GM21447 (cell line): ENCODE data around the gene RPL32.
"Not testable (repeated sequence)": the region's sequence is repeated elsewhere in the genome, so short reads cannot be mapped to it uniquely, and the experiment has no call there.

Experiments
- ATAC-seq: cut with Tn5 transposase; IDR thresholded peaks from one replicate; pipeline ENCODE4 v1.9.1; 2021; ENCODE audit not compliant: unreplicated experiment

RPL32 gene

DNA sequence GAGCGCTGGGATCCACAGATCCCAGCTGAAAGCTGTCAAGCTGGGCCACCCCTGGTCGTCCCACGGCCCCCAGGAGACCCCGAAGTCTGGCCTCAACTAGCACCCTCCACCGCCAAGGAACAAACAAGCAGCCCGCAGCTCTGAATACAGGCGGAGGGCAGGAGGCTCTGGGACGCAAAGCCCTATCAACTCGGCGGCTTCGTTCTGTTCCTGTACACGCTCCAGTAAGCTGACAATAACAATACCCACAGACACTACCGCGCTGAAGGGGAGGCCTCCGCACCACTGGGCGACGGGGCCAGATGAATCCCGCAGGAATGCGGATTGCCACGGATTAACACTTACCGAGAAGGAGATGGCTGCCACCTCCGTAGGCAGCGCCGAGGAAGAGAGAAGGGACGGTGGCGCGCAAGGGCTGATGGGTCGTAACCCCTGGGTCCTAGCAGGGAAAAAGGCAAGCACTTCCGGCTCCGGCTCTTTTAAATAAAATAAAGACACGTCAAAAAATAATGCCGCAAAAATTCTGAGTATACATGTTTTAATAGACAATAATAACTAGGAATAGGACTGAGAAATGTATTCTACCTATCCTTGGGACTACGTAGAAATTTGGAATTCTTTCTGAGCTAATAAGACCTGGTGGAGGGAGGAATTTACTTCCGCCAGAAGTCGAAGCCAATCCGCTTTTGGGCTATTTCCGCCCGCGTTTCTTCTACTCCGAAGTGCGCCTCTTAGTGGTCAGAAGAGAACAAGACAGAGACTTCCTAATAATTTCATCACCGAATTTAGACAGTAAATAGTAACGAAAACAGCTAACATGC, at the start of gene RPL32:
Gene RPL32 (minus strand): TSS at position 417 of the 821 bp plus-strand sequence. CDS start 1,328 bp downstream, outside the sequence.
- peak; percentile 90 for ATAC-seq

DNA sequence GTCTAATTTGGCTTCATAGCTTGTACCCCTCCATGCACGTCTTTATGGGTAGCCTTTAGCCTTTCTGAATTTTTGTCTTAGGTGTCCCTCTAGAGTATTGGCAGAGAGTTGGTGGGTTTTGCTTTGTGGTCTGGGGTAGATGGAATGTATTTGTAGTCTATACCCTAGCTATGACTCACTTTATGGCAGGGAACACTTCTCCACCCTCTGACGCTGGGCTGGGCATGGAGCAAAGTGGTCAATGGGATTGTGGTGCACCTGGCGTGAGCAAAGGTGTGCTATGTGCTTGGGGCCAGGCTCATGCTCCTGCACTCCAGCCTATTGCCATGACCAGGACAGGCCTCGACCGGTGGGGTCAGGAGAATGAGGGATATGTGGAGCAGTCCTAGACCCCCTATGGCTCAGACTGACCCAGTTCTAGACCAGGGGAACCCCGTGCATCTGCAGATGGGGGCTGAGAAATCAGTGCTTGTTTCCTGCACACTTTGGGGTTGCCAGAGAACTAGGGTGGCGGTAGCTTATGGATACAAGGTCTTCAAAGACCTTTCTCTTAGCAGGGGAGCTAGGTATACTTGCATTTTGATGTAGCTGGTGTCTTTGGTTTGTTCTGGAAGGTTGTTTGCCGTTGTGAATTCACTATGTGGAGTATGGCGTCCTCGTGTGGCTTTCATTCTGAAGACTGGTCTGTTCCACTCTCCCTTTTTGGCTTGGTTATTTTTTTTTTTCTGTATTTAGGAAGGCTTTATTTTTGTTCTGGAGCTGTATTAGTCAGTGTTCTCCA, 49.4 kb upstream of the RPL32 start:
- no peak for ATAC-seq

DNA sequence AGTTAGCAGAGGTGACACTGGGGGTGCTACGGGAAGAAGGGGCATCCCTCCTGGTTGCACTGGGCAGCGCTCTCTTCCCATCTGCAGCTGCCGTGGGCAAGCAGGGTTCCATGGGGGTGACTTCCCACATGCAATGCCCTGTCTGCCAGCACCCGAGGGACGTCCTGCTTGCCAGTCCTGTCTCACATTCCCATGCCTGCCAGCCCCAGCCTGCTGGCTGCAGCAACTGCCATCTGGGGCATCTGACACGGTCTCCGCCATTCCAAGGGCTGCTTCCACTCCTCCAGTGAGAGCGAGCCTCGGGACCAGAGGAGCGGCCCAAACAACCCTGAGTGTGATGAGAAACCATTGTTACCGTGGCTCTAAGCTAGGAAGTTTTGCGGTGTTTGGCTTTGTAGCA, 45.4 kb upstream of the RPL32 start:
- no peak for ATAC-seq

DNA sequence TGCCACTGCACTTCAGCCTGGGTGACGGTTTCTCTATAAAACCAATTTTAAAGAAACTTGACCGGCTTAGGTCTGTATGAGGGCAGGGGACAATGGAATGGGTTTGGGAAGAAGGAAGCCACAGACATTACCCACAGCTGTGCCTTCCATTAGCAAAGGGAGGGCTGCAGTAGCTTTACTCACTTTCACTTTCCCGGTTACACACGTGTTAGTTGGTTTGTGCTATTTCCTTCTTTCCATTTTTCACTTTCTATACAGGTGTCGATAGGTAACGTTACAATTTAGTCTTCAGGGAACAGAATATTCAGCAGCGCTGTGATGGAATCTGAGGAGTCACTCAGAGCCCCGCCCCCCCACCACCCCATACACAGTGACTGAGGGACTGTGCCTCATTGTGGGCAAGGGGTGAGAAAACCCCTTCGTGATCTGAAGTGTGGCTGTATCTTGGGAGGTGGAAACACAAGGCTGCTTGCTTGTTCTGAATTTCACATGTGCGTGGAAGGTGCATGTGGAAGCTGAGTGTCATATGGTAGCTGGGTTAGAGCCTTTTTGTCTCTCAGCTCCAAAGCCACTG, 44.8 kb upstream of the RPL32 start:
- peak; percentile 58 for ATAC-seq

DNA sequence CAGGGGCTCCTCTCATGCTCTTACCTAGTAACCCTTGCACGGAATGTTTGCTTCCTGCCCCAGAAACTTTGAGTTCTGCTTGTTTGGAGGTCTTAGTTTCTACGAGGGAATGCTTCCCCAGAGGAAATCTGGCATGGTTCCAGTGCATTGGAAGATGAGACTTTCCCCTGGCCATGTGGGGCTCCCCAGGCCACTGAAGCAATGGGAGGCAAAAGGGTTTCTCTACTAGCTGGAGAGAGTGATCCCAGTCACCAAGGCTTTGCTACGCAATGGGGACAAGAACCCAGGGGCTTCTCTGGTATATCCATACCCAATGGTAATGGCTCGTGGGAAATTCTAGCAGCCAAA, 44.2 kb upstream of the RPL32 start:
- ATAC-seq: no peak

DNA sequence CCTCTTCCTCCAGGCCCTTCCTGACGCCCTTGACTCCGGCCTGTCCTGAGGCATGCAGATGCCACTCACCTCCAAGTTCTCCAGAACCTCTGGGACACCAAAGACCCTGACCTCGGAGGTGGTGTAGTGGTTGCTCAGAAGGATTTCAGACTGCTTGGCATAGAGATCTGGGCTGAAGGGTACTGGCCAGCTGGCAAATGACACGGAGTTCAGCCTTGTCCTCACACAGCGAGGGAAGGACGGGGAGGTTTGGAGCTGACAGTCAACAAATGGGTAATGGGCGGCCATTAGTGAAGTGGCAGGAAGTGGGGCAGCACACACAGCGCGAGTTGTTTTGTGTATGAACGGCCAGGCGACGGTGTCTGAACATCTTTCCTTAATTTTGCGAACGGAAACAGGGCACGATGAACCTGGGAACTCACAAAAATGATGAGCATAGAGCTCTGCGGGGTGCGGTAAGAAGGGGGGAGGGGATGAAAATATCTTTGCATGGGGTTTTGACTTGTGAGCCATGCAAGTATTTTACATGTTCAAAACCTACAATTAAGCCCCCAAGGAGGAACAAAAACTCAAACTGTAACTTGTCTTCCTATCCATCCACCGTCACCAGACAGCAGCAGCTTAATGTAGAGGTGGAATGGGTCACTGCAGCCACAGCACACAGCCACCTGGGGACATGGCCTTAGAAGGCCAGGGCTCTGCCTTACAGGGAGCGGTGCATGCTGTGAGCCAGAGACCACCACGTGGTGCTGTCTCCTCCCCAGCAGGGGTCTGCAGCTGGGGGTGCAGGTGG, 43.6 kb upstream of the RPL32 start:
- no peak for ATAC-seq

DNA sequence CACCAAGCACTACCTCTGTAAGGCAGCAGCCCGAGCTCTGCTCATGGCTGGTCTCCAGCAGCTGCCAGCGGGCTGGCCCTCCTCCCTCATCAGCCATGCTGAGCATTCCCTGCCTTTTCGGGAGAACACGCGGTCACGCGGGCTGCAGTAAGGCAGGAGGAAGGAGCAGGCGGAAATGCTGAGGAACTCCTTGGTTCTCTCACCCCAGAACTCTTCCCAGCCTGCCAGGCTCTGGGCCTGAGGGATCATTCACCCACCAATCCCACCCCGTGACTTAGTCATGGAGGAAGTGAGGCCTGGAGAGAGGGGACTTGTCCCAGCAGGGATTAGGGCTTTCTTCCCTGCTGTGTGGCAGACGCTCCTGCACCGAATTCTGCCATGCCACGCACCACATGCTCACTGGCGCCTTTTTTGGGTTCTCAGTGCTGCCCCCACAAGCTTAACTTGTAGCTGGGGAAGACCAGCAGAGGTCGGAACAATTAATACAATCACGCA, 42.9 kb upstream of the RPL32 start:
- no peak for ATAC-seq

DNA sequence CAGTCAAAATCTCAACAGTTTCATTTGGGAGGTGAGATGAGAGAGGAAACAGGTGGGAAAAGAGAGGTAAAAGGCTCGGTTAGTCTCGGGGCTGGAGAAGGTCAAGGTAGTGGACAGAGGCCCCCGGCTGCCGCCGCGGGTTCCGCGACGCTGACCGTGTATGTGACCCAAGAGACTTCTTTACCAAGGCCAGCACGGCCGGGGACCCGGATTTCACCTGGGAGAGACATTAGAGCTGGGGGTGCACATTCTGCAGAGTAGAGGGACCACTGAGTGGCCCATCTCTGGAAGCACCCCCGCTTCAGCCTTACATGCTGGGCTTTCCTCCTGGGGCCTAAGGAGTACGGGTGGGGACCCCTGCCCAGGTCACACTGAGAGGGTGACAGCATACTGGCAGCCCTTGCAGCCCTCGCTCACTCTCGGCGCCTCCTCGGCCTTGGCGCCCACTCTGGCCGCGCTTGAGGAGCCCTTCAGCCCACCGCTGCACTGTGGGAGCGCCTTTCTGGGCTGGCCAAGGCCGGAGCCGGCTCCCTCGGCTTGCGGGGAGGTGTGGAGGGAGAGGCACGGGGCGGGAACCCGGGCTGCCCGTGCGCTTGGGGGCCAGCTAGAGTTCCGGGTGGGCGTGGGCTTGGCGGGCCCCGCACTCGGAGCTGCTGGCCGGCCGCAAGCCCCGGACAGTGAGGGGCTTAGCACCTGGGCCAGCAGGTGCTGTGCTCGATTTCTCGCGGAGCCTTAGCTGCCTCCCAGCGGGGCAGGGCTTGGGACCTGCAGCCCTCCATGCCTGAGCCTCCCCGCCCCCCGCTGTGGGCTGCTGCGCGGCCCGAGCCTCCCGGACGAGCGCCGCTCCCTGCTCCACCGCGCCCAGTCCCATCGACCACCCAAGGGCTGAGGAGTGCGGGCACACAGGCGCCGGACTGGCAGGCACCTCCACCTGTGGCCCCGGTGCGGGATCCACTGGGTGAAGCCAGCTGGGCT, 41.3 kb upstream of the RPL32 start:
- no peak for ATAC-seq

DNA sequence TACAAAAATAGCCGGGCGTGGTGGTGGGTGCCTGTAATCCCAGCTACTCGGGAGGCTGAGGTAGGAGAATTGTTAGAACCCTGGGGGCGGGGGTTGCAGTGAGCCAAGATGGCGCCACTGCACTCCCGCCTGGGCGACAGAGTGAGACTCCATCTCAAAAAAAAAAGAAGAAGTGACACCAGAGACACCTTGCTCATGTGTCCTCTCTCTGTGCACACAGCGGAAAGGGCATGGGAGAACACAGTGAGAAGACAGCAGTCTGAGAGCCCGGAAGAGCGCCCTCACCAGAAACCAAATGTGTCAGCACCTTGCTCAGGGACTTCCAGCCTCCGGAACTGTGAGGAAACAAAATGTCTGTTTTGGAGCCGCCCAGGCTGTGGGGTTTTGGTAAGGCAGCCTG, 40.5 kb upstream of the RPL32 start:
- ATAC-seq: peak; percentile 56

DNA sequence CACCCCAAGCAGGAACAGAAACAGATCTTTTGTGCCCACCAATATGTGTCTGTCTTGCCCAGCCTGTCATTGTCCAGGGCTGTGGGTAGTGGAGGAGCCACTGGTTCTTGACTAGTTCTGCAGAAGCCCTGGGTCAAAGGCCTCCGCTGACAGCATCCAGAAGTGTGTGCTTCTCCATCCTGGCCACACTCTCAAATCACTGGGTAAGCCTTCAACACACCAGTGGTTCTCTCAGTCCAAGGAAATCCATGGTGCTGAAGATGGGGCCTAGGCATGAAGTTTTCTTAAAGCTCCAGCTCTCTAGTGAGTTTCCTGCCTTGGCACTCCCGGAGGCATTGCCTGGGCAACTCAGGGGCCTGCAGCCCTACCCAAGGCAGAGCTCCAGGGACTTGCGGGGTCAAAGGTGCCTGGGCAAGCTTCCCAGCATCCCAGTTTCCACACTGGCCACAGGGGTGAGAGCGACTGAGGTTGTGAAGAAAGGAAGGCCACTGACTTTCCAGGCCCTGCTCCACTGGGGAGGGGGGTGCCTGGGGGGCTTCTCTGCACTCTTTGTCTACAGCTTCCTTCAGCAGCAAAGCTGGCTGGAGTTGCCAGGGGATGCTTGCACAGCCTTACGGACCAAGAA, 37.9 kb upstream of the RPL32 start:
- no peak for ATAC-seq

DNA sequence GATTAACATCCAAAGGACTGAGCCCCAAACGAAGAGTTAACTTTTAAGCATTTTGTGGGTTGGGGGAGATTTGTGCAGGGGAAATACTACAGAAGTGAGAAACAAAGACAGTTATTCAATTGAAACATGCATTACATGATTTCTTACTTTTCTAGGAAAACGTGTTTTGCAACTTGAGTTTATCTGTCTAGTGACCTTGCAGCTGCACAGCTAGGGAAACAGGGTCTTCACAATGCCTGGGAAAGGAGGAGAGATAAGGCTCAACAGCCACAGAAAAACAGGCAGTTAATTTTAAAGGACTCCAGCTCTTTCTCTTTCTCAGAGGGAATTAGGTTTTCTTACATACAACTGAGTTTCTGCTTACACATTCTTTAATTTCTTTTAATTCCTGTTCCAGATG, 37.4 kb upstream of the RPL32 start:
- ATAC-seq: not testable (repeated sequence)

DNA sequence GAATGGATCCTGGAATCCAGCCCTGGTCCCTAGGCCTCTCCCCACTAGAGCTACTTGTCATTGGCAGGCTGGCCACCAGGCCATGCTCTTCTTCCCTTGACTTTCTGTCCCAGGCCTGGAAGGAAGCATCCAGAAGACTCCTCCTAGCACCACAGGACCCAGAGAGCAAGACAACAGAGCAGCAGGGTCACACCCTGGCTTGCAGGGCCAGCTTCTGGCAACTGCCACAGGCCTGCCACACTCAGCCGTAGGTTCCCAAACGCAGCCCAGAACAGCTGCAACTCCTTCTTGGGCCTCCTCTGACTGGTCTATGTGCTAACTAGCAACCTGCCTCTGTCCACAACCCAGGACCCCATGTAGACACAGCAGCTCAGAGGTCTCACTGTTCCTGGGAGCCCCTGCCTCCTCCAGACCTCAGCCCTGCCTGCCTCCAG, 36.8 kb upstream of the RPL32 start:
- ATAC-seq: no peak

DNA sequence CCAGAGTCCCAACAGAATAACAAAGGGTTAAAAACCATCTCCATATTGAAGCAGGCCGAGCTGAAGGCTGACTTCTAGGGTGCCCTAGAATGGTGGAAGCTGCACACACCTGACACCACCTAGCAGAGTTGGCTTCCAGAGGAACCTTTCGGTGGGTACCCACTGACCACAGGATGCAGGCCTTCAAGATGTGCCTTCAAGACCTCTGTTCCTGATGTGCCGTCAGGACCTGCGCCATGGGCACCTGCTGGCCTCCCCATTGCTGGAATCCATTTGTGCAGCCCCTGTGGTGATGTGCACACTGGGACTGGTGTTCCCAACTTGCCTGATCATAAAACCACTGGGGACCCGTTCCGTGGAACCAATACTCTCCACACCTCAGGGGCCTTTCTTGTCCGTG, 35.7 kb upstream of the RPL32 start:
- no peak for ATAC-seq

DNA sequence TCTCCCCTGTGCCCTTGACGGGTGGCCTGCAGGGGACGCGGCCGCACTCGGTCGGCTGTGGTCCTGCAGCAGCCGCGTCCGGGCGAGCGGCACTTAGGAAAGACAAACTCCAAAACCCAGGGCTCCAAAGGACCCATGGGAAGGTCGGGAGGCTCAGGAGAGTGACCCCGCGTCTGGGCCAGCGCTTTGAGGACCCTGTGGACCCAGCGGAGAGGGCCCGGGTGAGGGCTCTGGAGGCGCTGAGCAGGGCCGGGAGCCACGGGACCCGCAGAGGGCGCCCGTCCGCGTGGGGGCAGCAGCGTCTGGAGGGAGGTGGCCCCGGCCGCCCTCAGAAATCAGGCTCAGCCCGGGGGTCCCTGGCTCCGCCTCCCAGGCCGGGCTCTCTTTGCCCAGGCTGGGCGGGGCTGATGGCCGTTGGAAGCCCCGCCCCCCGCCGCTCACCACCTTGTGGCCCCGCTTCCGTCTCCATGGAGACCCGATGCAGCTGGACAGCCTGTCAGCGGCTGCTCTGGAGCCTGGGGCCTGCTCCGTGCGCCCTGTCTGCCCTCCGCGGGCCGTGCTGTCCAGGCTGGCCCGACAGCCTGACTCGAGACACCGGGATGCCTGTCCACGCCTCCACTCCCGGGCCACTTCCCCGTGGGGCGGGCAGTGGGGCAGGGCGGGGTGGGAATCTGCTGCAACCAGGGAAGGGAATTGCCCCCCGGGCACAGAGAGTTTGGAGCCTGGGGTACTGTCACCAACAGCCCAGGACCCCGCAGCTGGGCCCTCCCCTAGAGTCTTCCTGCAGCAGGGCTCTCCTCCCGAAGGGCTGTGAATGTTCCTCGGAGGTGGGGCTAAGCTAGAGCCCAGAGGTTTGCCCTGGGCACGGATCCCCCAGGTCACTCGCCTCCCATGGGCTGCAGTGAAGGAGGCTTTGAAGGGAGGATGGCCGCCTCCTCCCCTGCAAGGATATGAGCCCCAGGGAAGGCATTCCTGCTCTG, 34.8 kb upstream of the RPL32 start:
- ATAC-seq: no peak

DNA sequence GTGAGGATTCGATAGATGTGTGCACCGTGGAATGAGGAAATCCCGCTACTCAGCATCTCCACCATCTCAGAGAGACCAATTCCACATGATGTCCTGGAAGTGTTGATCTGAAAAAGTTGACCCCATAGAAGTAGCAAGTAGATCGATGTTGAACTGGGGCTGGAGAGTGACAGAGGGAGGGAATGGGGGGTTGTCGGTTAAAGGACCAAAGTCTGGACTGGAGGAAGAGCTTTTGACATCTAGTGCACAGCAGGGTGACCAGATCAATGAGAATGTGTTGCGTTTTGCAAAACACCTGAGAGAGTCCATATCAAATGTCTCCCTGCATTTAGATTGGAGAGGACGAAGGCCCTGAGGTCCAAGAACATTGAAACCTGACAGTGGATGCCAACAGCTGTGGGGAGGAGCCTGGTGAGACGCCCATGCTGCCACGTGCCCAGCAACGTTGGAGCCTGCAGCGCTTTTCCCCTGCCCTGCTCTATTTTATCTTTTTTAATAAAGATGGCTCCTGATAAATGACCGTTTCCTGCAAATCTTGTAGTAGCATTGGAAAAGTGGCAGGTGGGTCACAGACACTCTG, 30.1 kb upstream of the RPL32 start:
- ATAC-seq: no peak

DNA sequence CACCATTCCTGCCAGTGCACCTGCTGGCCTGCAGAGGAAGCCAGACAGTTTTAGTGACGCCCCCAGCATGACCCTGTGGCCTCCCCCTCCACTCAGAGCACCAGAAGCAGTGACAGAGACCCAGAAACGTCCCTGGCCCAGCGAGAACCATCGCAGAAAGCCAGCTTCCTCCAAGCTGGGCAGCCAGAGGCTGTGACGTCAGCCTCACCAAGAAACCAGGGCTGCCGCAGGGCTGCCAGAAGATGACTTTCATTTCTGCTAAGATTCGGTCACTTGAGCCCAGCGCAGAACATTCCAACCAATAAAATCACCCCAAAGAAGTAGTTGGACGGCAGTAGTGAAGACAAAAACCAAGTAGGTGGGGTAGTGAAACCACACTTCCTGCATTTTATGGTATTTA, 29.6 kb upstream of the RPL32 start:
- no peak for ATAC-seq

DNA sequence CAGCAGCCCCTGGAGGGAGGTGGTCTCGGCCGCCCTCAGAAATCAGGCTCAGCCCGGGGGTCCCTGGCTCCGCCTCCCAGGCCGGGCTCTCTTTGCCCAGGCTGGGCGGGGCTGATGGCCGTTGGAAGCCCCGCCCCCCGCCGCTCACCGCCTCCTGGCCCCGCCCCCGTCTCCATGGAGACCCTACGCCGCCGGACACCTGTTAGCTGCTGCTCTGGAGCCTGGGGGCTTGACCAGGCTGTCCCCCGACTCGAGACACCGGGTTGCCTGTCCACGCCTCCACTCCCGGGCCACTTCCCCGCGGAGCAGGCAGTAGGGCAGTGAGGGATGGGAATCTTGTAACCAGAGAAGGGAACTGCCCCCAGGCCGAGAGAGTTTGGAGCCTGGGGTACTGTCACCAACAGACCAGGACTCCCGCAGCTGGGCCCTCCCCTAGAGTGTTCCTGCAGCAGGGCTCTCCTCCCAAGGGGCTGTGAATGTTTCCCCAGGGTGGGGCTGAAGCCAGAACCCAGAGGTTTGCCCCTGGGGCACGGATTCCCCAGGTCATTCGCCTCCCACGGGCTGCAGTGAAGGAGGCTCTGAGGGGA, 27.8 kb upstream of the RPL32 start:
- ATAC-seq: peak; percentile 52
